A673 (cell line): Measurements from ENCODE around the gene DPF3.

ENCODE experiments used
- CTCF ChIP-seq: fragments of 300-800, 200-600 bp; sonication (generic); conservative IDR thresholded peaks from 2 replicates; pipeline ENCODE4 v1.5.1; 2017; ENCODE audit warnings: low read depth, mild to moderate bottlenecking, antibody characterized with exemption, low read length, moderate library complexity, mixed read lengths
- EZH2 ChIP-seq: fragments of 200-600 bp; sonication (generic); IDR thresholded peaks from 2 replicates; pipeline ENCODE4 v1.6.1; 2017; ENCODE audit warnings: borderline replicate concordance, low read depth, mild to moderate bottlenecking, mixed read lengths, antibody characterized with exemption, low read length; ENCODE audit not compliant: poor library complexity, severe bottlenecking

GRCh38 chr14:72636871-72637270 is 257.0 kb downstream of the DPF3 start:
- TF ChIP-seq CTCF (no peak), EZH2 (no peak)
